Effector memory CD4-positive, alpha-beta T cell (primary cell): ENCODE data around the gene LMNA.

Experiments used
- DNase-seq, 3 donors: peaks; one replicate each; pipeline ENCODE4 v3.0.0-alpha.2; 2020
- H3K27ac ChIP-seq: 2 replicates; pipeline ENCODE4 v1.7.0; 2013; ENCODE audit warnings: mild to moderate bottlenecking, low read length, moderate library complexity; ENCODE audit not compliant: insufficient read depth, poor library complexity, severe bottlenecking
- H3K27me3 ChIP-seq: replicated peaks from 2 replicates; pipeline ENCODE4 v1.7.0; 2013; ENCODE audit warnings: mild to moderate bottlenecking, low read length; ENCODE audit not compliant: insufficient read depth, control insufficient read depth, poor library complexity, severe bottlenecking
- H3K36me3 ChIP-seq: 2 replicates; pipeline ENCODE4 v1.7.0; 2013; ENCODE audit warnings: mild to moderate bottlenecking, low read length, moderate library complexity; ENCODE audit not compliant: control insufficient read depth, insufficient read depth
- H3K4me1 ChIP-seq: 2 replicates; pipeline ENCODE4 v1.7.0; 2013; ENCODE audit warnings: low read length, mild to moderate bottlenecking; ENCODE audit not compliant: control insufficient read depth, insufficient read depth, poor library complexity, severe bottlenecking
- H3K4me3 ChIP-seq: 2 replicates; pipeline ENCODE4 v1.7.0; 2013; ENCODE audit warnings: low read length, low read depth, mild to moderate bottlenecking; ENCODE audit not compliant: insufficient read depth, poor library complexity, severe bottlenecking
- H3K9me3 ChIP-seq: 2 replicates; pipeline ENCODE4 v1.7.0; 2013; ENCODE audit warnings: mild to moderate bottlenecking, low read length, moderate library complexity; ENCODE audit not compliant: control insufficient read depth

LMNA gene

GRCh38 chr1:156140879-156141707 lies 26.6 kb downstream of the LMNA start:
- no peaks in the 10 kb centered on the region for H3K9me3 ChIP-seq
- no peak overlapping the region for H3K4me3 ChIP-seq
- H3K27me3 ChIP-seq: no peaks in the 10 kb centered on the region
- peak in 1 of 3 donors; percentile 46 for DNase-seq
- H3K4me1 ChIP-seq: peaks cover 4% of the 10 kb centered on the region
- peaks cover 31% of the 10 kb centered on the region for H3K36me3 ChIP-seq
- H3K27ac ChIP-seq: no peak overlapping the region

- Histone ChIP-seq H3K4me1 (peaks cover 14% of the 10 kb centered on the region), H3K36me3 (peaks cover 5% of the 10 kb centered on the region), H3K4me3 (no peak overlapping the region), H3K27ac (no peak overlapping the region), H3K27me3 (no peaks in the 10 kb centered on the region), H3K9me3 (no peaks in the 10 kb centered on the region)
- DNase-seq: no peak
Observed at GRCh38 chr1:156143765-156144489, 29.4 kb downstream of the LMNA start.

GRCh38 chr1:156144742-156145141 lies 30.2 kb downstream of the LMNA start:
- Histone ChIP-seq H3K27ac (no peak overlapping the region), H3K4me3 (no peak overlapping the region), H3K27me3 (no peaks in the 10 kb centered on the region), H3K9me3 (no peaks in the 10 kb centered on the region), H3K4me1 (peaks cover 14% of the 10 kb centered on the region), H3K36me3 (peaks cover 3% of the 10 kb centered on the region)
- DNase-seq: no peak

- no peaks in the 10 kb centered on the region for H3K9me3 ChIP-seq
- no peaks in the 10 kb centered on the region for H3K36me3 ChIP-seq
- no peaks in the 10 kb centered on the region for H3K27me3 ChIP-seq
- H3K4me3 ChIP-seq: no peak overlapping the region
- DNase-seq: no peak
- H3K4me1 ChIP-seq: peaks cover 14% of the 10 kb centered on the region
- H3K27ac ChIP-seq: no peak overlapping the region
Observed at GRCh38 chr1:156145650-156146019, 31.1 kb downstream of the LMNA start.

- no peak overlapping the region for H3K27ac ChIP-seq
- no peaks in the 10 kb centered on the region for H3K27me3 ChIP-seq
- no peak for DNase-seq
- H3K4me1 ChIP-seq: peaks cover 14% of the 10 kb centered on the region
- H3K9me3 ChIP-seq: no peaks in the 10 kb centered on the region
- no peaks in the 10 kb centered on the region for H3K36me3 ChIP-seq
- H3K4me3 ChIP-seq: no peak overlapping the region
Observed at GRCh38 chr1:156146020-156146768, 31.7 kb downstream of the LMNA start.

GRCh38 chr1:156146769-156147405 lies 32.4 kb downstream of the LMNA start:
- Histone ChIP-seq H3K27ac (no peak overlapping the region), H3K4me3 (no peak overlapping the region), H3K36me3 (no peaks in the 10 kb centered on the region), H3K9me3 (no peaks in the 10 kb centered on the region), H3K27me3 (no peaks in the 10 kb centered on the region), H3K4me1 (peaks cover 14% of the 10 kb centered on the region)
- DNase-seq: no peak

GRCh38 chr1:156148216-156148615 lies 33.7 kb downstream of the LMNA start:
- H3K9me3 ChIP-seq: no peaks in the 10 kb centered on the region
- H3K27ac ChIP-seq: no peak overlapping the region
- H3K4me1 ChIP-seq: peaks cover 14% of the 10 kb centered on the region
- no peaks in the 10 kb centered on the region for H3K27me3 ChIP-seq
- H3K36me3 ChIP-seq: no peaks in the 10 kb centered on the region
- no peak overlapping the region for H3K4me3 ChIP-seq
- no peak for DNase-seq

- DNase-seq: no peak
- Histone ChIP-seq H3K9me3 (no peaks in the 10 kb centered on the region), H3K27me3 (no peaks in the 10 kb centered on the region), H3K36me3 (no peaks in the 10 kb centered on the region), H3K4me1 (peaks cover 14% of the 10 kb centered on the region), H3K4me3 (no peak overlapping the region), H3K27ac (no peak overlapping the region)
Observed at GRCh38 chr1:156149374-156150332, 35.1 kb downstream of the LMNA start.
